Progenitor cell of endocrine pancreas (in vitro differentiated cells): Measurements from ENCODE around the gene PPP1R2C. TPM values are rescaled to one million over a fixed set of nuclear protein-coding genes. Genes with fewer than 3 reads are reported as not detected.

ENCODE experiments used
- DNase-seq: peaks from one replicate; pipeline ENCODE4 v3.0.0; 2021; ENCODE audit warnings: low spot score; ENCODE audit not compliant: unreplicated experiment
- H3K27ac Mint-ChIP-seq: 2 replicates; pipeline ENCODE4 v1.8.0; 2021; ENCODE audit warnings: mild to moderate bottlenecking, moderate library complexity, mixed read lengths
- H3K27me3 Mint-ChIP-seq: 2 replicates; pipeline ENCODE4 v1.8.0; 2021; ENCODE audit warnings: mixed read lengths
- H3K36me3 Mint-ChIP-seq: 2 replicates; pipeline ENCODE4 v1.8.0; 2022; ENCODE audit warnings: mixed read lengths; ENCODE audit not compliant: insufficient read depth
- H3K4me1 Mint-ChIP-seq: 2 replicates; pipeline ENCODE4 v1.8.0; 2021; ENCODE audit warnings: low read depth, mixed read lengths
- H3K4me3 Mint-ChIP-seq: 2 replicates; pipeline ENCODE4 v1.8.0; 2021; ENCODE audit warnings: low read depth, mild to moderate bottlenecking, moderate library complexity, mixed read lengths
- H3K9me3 Mint-ChIP-seq: 2 replicates; pipeline ENCODE4 v1.8.0; 2021; ENCODE audit warnings: low read depth, mixed read lengths
- total RNA-seq: library from RNA; stranded (reverse); gene quantifications from 2 replicates; pipeline ENCODE4 v1.2.1, GENCODE V29; 2021
- TF ChIP-seq, protein P1 (sequence below): fragments of 200-600 bp; sonication (generic); IDR thresholded peaks from one replicate; pipeline ENCODE4 v1.5.0; 2021; ENCODE audit warnings: antibody characterized with exemption, mild to moderate bottlenecking; ENCODE audit not compliant: unreplicated experiment

The PPP1R2C gene
- total RNA-seq, 1 donor from 2014 or later: not detected

DNA sequence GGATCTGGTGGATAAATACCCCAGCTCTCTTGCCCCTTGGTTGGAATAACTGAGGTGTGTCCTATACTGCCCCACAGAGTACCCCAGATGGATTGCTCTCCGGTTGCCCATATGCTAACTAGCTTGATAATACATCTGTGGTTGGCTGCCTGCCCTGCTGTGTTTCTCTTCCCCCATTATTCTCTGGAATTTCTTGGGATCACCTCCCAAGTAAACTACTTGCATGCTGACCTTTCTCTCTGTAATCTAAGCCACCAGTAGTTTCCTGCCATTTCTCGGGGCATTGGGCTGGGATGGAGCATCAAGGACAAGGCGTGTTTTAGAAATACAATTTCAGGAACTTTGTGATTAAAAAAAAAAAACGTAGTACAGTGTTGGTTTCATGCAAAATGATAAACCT, 25.2 kb downstream of the PPP1R2C start:
- no peaks in the 10 kb centered on the region for H3K36me3 Mint-ChIP-seq
- DNase-seq: no peak
- no peaks in the 10 kb centered on the region for H3K4me1 Mint-ChIP-seq
- H3K27ac Mint-ChIP-seq: no peak overlapping the region
- TF ChIP-seq, protein P1, sequence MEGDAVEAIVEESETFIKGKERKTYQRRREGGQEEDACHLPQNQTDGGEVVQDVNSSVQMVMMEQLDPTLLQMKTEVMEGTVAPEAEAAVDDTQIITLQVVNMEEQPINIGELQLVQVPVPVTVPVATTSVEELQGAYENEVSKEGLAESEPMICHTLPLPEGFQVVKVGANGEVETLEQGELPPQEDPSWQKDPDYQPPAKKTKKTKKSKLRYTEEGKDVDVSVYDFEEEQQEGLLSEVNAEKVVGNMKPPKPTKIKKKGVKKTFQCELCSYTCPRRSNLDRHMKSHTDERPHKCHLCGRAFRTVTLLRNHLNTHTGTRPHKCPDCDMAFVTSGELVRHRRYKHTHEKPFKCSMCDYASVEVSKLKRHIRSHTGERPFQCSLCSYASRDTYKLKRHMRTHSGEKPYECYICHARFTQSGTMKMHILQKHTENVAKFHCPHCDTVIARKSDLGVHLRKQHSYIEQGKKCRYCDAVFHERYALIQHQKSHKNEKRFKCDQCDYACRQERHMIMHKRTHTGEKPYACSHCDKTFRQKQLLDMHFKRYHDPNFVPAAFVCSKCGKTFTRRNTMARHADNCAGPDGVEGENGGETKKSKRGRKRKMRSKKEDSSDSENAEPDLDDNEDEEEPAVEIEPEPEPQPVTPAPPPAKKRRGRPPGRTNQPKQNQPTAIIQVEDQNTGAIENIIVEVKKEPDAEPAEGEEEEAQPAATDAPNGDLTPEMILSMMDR: no peak
- peaks cover 5% of the 10 kb centered on the region for H3K9me3 Mint-ChIP-seq
- H3K4me3 Mint-ChIP-seq: no peak overlapping the region
- H3K27me3 Mint-ChIP-seq: no peaks in the 10 kb centered on the region

- no peaks in the 10 kb centered on the region for H3K4me1 Mint-ChIP-seq
- no peak overlapping the region for H3K4me3 Mint-ChIP-seq
- H3K27ac Mint-ChIP-seq: no peak overlapping the region
- no peaks in the 10 kb centered on the region for H3K27me3 Mint-ChIP-seq
- no peak for DNase-seq
- TF ChIP-seq, protein P1: no peak
- H3K36me3 Mint-ChIP-seq: no peaks in the 10 kb centered on the region
- peaks cover 5% of the 10 kb centered on the region for H3K9me3 Mint-ChIP-seq
Observed at GRCh38 chrX:42751573-42751972, 26.4 kb downstream of the PPP1R2C start.

DNA sequence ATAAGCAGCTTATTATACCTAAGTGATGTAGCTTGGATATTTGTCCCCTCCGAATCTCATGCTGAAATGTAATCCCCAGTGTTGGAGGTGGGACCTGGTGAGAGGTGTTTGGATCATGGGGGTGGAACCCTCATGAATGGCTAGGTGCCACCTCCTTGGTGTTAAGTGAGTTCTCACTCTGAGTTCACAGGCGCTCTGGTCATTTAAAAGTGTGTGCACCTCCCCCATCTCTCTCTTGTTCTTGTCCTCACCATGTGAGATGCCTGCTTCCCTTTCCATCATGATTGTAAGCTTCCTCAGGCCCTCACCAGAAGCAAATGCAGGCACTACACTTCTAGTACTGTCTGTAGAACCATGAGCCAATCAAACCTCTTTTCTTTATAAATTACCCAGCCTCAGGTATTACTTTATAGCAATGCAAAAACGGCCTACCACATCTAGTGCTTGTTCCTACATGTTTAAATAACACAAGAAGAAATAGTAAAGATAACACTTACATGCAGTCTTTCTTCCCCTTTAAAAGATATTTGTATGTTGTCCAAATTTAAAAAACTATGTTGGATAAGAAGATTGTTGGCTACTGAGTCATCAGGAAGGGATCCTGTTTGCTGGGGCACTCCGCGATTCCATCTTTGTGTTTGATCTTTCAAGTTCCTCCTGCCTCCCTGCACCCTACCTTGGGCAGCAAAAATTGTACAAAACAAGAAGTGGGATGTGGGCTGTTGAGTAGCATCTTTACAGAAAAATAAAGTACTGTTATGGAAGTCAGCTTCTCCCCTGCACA, 29.7 kb downstream of the PPP1R2C start:
- H3K4me3 Mint-ChIP-seq: no peak overlapping the region
- TF ChIP-seq, protein P1: no peak
- no peak for DNase-seq

DNA sequence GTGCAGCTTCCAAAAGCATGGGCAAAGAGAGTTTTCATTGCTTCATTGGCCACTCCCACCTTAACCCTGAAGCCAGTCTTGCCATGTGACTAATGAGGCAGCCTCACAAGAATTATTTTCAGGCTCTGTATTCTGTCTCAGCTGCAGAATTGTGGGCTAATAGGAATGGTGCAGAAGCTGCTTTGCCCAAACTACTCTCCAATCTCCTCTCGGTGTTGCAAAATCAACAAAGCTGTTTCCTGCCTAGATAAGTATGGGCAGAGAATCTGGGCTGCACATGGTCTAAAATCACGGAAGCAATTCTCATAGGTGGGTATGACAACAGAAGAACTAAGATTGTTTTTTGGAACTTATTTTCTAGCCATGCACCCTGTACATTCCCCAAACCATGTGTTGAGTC, 31.4 kb downstream of the PPP1R2C start:
- no peaks in the 10 kb centered on the region for H3K36me3 Mint-ChIP-seq
- H3K4me1 Mint-ChIP-seq: no peaks in the 10 kb centered on the region
- no peak overlapping the region for H3K4me3 Mint-ChIP-seq
- H3K27me3 Mint-ChIP-seq: no peaks in the 10 kb centered on the region
- TF ChIP-seq, protein P1: no peak
- peaks cover 5% of the 10 kb centered on the region for H3K9me3 Mint-ChIP-seq
- H3K27ac Mint-ChIP-seq: no peak overlapping the region
- no peak for DNase-seq

More for the DNA sequence above, 29.7 kb downstream of the PPP1R2C start:
- Mint-ChIP-seq H3K36me3 (no peaks in the 10 kb centered on the region), H3K9me3 (peaks cover 5% of the 10 kb centered on the region), H3K27ac (no peak overlapping the region), H3K4me1 (no peaks in the 10 kb centered on the region), H3K27me3 (no peaks in the 10 kb centered on the region)

- no peak overlapping the region for H3K4me3 Mint-ChIP-seq
Observed at GRCh38 chrX:42740456-42740855, 37.5 kb downstream of the PPP1R2C start.

More at GRCh38 chrX:42740456-42740855, 37.5 kb downstream of the PPP1R2C start:
- no peak overlapping the region for H3K27ac Mint-ChIP-seq
- TF ChIP-seq, protein P1: no peak
- H3K27me3 Mint-ChIP-seq: no peaks in the 10 kb centered on the region
- H3K9me3 Mint-ChIP-seq: no peaks in the 10 kb centered on the region
- H3K36me3 Mint-ChIP-seq: no peaks in the 10 kb centered on the region
- peaks cover 16% of the 10 kb centered on the region for H3K4me1 Mint-ChIP-seq
- DNase-seq: no peak
